Inflammatory macrophage treated with lipopolysaccharide for 1 hour (primary cell): ENCODE measurements around the gene MXD3.

Experiments used
- DNase-seq, 2 donors: peaks; one replicate each; pipeline ENCODE4 v3.0.0-alpha.2; 2020 to 2022

The MXD3 gene

DNA sequence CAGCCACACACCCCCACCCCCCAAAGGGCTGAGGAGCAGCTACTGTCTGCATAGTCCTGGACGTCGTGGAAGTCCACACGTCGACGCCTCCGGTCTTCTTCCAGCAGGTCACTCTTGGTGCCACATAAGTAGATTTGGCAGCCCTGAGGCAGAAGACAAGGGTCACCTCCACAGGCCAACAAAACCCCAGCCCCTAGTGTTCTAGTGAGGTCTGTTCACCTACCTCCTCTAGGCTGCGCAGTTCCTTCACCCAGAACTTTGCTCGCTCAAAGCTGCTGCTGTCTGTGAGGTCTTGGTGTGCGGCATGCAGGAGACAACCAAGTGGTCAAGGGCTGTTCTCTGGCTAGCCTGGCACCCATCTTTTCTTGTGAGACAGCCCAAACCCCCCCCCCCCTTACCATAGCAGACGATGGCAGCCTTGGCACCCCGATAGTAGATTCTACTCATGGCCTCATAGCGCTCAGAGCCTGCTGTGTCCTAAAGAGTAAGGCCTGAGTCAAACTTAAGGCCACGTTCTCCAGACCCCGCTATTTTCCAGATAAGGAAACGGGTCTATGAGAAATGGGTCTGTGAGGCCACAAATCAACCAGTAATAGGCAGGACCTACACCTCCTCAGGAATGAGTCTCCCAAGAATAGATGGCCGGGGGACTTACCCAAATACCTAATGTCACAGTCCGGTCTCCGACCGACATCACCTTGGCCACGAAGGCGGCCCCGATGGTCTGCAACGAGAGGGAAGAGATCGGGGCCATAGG lies 9.2 kb downstream of the MXD3 start:
- no peak for DNase-seq

DNA sequence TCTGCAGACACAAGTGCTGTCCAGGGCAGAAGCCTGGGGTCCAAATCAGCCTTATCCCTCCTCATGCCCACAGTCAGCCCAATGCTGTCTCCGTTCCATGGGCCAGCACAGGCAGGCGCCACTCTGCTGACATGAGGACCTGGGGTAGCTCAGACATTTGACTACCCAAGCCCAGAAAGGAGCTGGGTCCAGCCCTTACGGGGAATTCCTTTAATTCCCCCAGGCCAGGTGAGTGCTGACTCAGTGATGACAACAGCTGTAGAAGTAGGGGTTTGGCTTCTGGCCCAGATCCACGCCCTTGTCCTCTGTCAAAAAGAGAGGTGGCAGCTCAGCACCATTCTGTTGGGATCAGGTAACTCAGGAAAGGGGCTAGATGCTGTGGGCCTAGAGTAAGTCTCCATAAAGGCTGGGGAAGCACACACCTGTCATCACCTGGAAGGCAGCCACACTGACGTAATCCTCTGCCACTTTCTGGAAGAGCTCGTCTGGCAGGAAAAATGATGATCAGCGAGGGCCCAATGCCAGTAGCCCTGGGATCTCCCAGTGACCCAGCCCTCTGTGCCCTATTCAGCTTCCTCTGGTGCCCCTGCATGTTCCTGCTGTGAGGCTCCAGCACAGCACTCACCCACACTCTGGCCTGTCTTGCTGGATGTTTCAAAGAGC lies 10.1 kb downstream of the MXD3 start:
- DNase-seq = no peak

DNA sequence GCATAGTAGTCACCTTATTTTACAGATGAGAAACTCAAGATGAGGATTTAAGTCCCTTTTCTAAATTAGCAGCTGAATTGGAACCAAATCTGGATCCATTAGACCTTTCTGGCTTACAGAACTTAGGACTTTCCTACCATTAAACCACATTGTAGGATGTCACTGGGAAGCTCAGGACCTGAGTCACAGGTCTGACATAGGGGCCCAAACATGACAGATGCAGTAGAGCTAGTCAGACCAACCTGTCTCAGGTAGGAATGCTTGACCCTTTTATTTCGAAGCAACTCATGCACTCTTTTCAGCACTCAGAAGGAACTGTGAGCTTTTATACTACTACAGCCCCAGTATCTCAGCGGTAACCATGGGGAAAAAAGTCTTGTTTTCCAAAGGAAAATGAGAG lies 10.7 kb downstream of the MXD3 start:
- peak; percentile 33 to 41 for DNase-seq

DNA sequence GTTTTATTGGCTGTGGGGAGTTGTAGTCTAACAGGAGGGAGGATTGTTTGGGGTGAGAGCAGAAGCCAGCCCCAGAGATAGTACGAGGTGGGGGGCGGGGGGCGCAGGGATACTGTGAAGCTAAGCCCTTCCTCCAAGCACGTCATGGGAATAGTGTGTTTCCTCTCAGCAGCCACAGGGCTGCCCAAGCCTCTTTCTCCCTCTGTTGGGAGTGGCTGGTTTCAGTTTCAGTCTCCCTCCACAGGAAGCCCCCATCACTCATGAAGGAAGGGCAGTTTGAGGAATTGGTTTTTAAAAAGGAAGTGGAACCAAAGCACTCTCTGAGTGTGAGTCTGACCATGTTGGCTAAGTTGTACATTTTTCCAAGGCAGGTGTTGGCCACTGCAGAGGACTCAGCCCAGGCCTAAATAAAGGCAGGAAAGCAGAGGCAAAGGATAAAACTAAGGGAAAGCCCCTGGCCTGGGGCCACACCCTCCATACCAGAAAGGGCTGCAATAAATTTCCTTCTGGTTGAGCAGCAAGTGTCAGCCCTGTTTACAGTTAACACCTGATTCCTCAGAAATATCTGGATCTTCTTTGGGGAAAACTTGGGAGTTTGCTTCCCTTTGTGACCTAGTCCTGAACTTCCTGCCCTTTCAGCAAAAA lies 11.3 kb downstream of the MXD3 start:
- peak; percentile 91 to 93 for DNase-seq

DNA sequence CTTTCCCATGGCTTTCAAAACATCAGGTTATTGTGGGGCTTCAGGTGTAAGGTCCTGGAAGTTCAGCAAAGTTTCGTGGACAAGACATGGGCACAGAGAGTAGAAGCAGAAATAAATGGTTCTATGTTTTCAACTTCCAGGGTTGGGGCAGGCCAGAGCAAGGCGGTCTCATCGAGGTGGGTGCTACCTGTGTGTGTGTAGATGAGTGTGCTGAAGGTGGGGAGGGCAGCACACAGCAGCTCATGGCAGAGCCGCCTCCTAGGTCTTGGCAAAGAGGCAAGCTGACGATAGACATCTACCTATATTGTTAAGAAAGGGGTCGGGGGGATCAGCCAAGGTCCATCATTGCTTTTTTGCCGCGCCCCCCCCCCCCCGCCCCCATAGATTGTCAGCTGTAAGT lies 12.0 kb downstream of the MXD3 start:
- DNase-seq = no peak

DNA sequence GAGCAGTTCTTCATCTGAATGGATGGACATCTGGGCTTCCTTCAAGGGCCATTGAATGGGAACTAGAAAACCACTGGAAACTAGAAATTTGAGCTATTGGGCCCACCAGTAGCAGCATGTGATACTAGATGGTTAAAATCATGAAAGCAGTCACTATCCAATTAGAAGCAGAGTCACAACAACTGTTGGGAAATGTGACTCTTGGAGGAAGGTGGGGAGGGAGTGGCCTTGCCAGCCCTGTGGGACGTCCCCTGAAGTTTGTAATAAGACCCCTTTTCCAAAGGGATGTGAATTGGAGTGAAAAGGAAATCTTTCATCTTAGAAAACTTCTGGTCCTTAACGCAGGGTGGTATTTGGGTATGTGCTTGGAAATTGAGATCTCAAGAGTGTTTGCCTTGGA lies 13.8 kb downstream of the MXD3 start:
- DNase-seq = no peak

DNA sequence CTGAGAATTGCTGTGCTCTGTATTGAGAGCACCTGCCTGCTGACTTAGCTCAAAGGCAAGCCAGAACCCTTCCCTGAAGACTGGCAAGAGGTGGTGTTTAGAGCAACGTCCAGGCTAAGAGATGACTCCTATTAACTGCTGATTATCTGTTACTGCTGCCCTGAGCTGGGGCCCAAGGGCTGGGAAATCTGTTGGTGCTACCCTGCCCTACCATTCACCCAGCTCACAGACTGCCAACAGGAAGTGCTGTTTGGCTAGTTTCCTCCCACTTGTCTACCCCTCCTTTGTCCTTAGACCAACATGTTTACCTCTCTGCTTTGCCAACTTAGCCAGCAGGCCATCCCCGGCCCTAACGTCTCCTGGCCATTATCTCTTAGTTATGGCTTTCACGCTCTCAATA lies 15.1 kb downstream of the MXD3 start:
- no peak for DNase-seq

DNA sequence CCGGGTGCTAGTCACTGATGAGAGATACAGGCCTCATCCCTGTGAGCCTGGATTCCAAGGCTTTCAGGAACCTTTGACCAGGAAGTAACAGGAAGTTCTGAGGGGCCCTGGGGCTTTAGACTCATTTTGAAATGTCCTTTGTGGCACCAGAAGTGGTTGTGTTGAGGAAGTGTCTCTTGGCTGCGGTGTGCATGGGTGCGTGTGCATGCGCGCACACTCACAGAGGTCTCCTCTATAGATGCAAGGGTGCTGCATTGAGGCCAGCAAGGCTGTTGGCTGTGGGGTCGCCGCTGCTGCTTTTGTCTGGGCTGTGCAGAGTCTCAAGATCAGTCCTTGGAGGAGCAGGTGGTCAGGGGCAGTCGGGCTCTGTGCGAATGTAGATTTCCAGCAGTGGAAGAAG lies 15.8 kb downstream of the MXD3 start:
- peak; percentile 23 to 35 for DNase-seq

DNA sequence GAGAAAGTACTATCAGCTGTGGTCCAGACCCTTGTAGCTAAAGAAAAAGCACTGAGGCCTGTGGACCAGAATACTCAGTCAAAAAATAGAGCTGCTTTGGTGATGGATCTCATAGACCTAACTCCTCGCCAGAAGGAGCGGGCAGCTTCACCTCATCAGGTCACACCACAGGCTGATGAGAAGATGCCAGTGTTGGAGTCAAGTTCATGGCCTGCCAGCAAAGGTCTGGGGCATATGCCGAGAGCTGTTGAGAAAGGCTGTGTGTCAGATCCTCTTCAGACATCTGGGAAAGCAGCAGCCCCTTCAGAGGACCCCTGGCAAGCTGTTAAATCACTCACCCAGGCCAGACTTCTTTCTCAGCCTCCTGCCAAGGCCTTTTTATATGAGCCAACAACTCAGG lies 17.1 kb downstream of the MXD3 start:
- no peak for DNase-seq

DNA sequence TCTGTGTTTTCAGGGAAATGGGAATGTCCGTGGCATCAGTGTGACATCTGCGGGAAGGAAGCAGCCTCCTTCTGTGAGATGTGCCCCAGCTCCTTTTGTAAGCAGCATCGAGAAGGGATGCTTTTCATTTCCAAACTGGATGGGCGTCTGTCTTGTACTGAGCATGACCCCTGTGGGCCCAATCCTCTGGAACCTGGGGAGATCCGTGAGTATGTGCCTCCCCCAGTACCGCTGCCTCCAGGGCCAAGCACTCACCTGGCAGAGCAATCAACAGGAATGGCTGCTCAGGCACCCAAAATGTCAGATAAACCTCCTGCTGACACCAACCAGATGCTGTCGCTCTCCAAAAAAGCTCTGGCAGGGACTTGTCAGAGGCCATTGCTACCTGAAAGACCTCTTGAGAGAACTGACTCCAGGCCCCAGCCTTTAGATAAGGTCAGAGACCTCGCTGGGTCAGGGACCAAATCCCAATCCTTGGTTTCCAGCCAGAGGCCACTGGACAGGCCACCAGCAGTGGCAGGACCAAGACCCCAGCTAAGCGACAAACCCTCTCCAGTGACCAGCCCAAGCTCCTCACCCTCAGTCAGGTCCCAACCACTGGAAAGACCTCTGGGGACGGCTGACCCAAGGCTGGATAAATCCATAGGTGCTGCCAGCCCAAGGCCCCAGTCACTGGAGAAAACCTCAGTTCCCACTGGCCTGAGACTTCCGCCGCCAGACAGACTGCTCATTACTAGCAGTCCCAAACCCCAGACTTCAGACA lies 17.7 kb downstream of the MXD3 start:
- DNase-seq = no peak

DNA sequence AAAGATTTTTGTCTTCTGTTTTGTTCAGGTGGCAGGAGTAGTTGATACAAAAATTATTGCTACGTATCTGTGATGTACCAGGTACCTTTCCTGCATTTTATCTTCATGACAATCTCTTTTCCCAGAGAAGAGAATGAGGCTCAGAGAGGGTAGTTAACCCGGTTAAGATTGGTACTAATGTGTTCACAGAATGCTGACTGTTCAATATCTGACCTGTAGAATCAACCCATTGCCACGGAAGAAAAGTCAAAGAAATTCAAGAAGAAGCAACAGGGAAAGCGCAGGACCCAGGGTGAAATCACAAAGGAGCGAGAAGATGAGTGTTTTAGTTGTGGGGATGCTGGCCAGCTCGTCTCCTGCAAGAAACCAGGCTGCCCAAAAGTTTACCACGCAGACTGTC lies 20.0 kb downstream of the MXD3 start:
- no peak for DNase-seq

DNA sequence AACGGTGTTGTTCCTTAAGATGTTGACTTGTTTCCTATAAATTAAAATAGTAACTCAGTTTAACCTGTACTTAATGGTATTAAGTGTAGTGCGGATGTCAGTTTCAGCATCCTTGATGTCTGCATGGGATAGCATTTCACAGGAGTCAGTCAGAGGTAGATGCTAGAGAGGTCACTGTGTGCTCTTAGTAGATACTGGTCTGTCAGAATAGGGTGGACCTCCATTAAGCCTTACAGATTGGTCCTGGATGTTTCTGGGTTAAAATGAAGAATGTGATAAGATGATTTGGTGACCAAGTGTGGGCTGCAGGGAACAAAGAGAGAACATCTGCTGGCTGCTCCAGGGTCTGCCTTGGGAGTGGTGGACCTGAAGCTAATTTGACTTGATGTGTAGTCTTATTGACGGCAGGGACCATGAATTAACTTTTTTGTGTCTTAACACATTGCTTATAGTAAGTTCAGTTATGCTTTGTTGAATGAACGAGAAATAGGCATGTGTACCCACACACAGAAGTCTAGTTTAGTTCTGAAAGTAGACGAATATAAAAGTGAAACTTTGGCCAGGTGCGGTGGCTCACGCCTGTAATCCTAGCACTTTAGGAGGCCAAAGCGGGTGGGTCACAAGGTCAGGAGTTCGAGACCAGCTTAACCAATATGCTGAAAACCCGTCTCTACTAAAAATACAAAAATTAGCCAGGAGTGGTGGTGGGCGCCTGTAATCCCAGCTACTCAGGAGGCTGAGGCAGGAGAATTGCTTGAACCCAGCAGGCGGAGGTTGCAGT lies 20.7 kb downstream of the MXD3 start:
- no peak for DNase-seq

DNA sequence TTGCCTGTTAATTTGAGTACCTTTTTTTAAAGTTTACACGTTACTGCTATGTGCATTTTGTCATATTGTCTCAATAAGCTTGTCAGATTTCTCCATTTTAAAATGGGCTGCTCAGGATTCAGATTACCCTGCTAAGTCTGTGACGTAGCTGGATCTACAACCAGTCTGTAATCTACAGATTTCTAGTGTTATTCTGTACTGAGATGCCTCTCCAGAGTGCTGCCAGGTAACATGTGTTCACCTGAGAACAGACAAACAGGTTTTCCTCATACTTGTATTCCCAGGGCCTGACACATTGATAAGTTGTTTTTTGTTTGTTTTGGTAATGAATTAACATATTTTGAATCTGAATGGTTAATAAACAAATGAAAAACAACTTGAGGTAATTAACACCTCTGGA lies 23.5 kb downstream of the MXD3 start:
- no peak for DNase-seq

DNA sequence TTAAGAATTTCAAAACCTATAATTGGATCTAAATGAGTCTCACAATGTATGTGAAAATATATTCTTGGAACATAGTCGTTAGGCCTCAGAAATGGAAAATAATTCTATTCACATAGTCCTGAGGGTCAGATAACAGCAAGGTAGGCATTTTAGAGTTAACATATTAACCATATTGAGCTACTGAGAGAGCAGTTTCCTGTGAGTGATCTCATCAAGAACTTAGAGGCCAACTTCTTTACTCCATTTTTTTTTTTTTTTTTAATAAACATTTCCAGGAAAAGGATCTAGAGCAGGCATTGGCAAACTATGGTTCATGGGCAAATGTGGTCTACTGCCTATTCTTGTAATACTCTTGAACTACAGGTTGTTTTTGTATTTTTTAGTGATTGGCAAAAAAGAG lies 34.8 kb downstream of the MXD3 start:
- DNase-seq = no peak

DNA sequence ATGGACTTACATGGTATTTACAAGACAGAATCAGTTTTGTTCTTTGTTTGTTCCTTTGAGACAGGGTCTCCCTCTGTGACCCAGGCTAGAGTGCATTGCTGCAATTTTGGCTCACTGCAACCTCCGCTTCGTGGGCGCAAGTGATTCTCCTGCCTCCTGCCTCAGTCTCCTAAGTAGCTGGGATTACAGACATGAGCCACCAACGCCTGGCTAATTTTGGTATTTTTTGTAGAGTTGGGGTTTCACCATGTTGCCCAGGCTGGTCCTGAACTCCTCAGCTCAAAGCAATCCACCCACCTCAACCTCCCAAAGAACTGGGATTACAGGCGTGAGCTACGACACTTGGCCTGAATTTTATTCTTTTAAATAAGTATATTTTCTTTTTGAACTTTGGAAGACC lies 35.8 kb downstream of the MXD3 start:
- DNase-seq = no peak

DNA sequence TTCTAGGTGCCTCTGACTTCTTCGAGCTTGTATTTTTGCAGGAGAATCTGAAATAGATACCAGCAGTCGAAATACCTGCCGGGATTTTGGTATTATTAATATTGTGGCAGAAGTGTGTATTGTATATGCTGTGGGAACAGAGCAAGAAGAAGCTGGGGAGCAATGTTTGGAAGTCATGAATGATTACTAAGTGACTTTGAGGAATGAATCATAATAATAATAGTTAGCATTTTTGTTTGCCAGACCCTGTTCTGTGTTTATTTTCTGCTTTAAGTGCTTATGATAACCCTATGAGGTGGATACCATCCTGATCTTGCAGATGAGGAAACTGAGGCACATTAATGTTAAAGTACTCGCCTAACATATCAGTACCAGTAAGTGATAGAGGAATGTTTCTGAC lies 40.6 kb downstream of the MXD3 start:
- no peak for DNase-seq

DNA sequence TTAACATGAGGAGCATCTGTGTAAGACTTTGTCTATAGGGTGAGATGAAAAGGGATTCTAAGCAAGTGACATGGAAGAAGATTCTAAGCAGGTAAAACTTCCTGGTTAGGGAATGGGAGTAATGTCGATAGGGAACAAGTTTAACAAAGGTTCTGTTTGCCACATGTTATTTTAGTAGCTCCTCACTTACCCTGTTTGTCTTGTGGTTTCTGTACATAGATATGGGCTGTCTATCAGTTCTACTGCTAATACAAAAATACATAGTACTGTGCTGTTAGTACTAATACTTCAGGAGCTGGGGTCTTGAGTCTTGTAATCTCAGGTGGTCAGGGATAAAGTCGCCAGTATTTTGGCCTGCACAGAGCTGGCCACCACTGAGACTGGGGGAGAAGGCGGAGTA lies 41.0 kb downstream of the MXD3 start:
- no peak for DNase-seq

DNA sequence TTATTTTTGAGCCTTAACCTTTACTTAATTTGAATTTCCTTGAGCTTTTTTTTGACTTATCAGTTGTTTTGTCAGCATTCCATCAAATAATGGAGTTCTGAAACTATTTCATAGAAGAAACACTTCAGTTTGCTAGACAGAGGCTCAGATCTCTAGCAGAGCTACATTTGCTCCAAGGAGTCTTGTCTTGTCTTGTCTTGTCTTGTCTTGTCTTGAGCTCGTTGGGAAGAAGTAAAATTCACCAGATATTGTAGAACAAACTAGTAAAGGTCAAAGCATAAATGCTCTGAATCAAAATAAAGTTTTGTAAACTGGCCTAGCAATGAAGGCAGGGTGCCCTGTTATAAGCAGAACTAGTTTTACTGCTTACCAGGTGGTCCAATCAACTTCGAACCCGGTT lies 41.7 kb downstream of the MXD3 start:
- no peak for DNase-seq

DNA sequence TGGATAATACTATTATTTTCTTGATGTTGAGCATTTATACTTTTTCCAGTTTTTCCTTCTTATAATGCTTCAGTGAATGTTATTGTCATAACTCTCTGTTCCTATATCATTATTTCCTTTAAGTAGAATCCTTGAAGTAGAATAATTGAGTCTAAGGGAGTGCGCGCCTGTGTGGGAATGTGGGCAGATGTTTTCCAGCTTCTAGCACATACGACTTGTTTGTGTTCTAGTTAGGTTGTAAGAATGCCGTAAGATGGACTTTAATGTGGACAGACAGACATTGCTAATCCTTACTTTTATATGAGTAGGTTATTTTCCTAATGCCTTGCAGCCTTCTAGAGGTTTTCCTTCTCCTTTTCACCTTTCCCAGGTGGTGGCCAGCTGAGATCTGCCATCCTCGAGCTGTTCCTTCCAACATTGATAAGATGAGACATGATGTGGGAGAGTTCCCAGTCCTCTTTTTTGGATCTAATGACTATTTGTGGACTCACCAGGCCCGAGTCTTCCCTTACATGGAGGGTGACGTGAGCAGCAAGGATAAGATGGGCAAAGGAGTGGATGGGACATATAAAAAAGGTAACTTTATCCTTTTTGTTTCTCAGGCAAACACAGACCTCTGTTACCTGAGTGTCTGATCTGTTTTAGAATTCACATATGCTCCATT lies 42.3 kb downstream of the MXD3 start:
- DNase-seq = no peak

DNA sequence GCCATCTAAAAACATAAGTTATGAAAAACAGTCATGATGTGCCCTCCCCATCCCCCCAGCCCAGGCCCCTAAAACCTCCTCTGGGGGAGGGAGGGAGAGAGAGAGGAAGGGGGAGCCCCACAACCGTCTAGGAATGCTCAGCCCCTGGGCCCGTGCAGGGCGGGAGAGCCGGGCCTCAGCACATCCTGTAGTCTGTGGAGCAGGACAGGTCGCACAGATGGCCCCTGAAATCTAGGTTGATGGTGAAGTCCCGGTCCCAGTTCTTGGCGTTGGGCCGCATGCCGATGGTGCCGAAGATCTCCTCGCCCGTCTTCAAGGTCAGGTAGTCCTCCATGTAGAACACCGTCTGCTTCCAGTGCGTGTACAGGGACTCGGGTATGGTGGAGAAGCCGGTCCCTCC lies 46.3 kb downstream of the MXD3 start:
- DNase-seq = no peak

DNA sequence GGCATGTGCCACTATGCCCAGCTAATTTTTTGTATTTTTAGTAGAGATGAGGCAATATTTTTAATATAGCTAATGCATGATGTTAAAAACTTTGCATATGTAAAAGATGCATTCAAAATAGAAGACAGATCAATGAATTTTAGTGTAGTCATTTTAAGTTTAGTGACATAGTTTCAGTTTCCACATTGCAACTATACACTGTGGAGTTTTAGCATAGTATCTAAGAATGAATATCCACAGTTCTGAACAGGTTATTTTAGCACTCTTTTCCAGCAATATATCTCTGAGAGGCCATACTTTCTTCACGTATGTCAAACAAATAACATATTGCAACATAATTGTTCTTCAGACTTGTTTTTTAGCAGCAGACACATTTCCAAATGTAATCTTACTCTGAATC lies 47.5 kb downstream of the MXD3 start:
- DNase-seq = no peak

DNA sequence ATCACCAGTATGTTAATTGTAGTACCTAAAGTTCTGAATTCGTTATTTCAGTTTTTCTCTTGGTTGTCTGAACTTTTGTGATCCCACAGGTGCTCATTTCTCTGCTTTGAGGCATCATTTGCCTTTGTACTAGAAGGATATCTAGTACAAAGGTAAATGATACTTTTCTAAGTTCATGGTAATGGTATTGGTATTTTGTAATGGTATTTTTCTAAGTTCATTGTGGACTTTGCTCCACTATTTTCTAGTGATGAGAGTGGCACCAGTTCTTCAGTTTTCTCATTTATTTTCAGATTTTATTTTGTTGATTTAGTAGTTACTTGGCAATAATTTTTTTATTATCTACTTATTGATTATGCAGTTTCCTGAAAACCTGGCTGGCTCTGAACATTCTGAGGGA lies 50.2 kb downstream of the MXD3 start:
- no peak for DNase-seq
